GM23338 (cell line): Measurements from ENCODE around the gene MPEG1. TPM values are rescaled to one million over a fixed set of nuclear protein-coding genes. Genes with fewer than 3 reads are reported as not detected.

Experiments
- ATAC-seq: fragments of 200-7000 bp; cut with Tn5 transposase; 3 replicates; pipeline ENCODE4 v1.9.1; 2020
- DNase-seq: peaks from one replicate; pipeline ENCODE4 v3.0.0-alpha.2; 2015; ENCODE audit warnings: low spot score
- H2AFZ ChIP-seq: fragments of 200-600 bp; sonication (generic); 2 replicates; pipeline ENCODE4 v1.8.0; 2016; ENCODE audit warnings: antibody characterized with exemption, mild to moderate bottlenecking, moderate library complexity
- H3F3A ChIP-seq: fragments of 200-600 bp; sonication (generic); replicated peaks from 2 replicates; pipeline ENCODE4 v1.8.0; 2017; ENCODE audit warnings: antibody characterized with exemption, mixed run types, low read depth
- H3K27ac ChIP-seq: fragments of 200-600 bp; sonication (generic); 2 replicates; pipeline ENCODE4 v1.6.1; 2016; ENCODE audit warnings: low read depth
- H3K27me3 ChIP-seq: fragments of 200-600 bp; sonication (generic); 2 replicates; pipeline ENCODE4 v1.8.0; 2016; ENCODE audit warnings: mild to moderate bottlenecking, mixed run types, moderate library complexity; ENCODE audit not compliant: insufficient read depth
- H3K36me3 ChIP-seq: fragments of 200-600 bp; sonication (generic); 2 replicates; pipeline ENCODE4 v1.8.0; 2016; ENCODE audit warnings: mild to moderate bottlenecking; ENCODE audit not compliant: insufficient read depth
- H3K4me1 ChIP-seq: fragments of 200-600 bp; sonication (generic); 2 replicates; pipeline ENCODE4 v1.8.0; 2016; ENCODE audit warnings: mild to moderate bottlenecking, moderate library complexity; ENCODE audit not compliant: insufficient read depth
- H3K4me2 ChIP-seq: fragments of 200-600 bp; sonication (generic); 2 replicates; pipeline ENCODE4 v1.7.1; 2017; ENCODE audit warnings: mixed run types
- H3K4me3 ChIP-seq: fragments of 200-600 bp; sonication (generic); 2 replicates; pipeline ENCODE4 v1.6.1; 2016; ENCODE audit warnings: mixed run types
- H3K79me2 ChIP-seq: fragments of 200-600 bp; sonication (generic); replicated peaks from 2 replicates; pipeline ENCODE4 v1.8.0; 2017; ENCODE audit warnings: mild to moderate bottlenecking; ENCODE audit not compliant: insufficient read depth
- H3K9me2 ChIP-seq: fragments of 200-600 bp; sonication (generic); 2 replicates; pipeline ENCODE4 v1.8.0; 2017; ENCODE audit not compliant: insufficient read depth
- H4K20me1 ChIP-seq: fragments of 200-600 bp; sonication (generic); replicated peaks from 2 replicates; pipeline ENCODE4 v1.8.0; 2017; ENCODE audit warnings: mild to moderate bottlenecking; ENCODE audit not compliant: insufficient read depth
- H3K27ac Mint-ChIP-seq: 2 replicates; pipeline ENCODE4 v1.8.0; 2020; ENCODE audit warnings: inconsistent platforms, mild to moderate bottlenecking, moderate library complexity, mixed read lengths
- H3K27me3 Mint-ChIP-seq: 3 replicates; pipeline ENCODE4 v1.8.0; 2022; ENCODE audit warnings: low read depth, mild to moderate bottlenecking, moderate library complexity, mixed read lengths, inconsistent platforms; ENCODE audit not compliant: insufficient read depth, poor library complexity
- H3K36me3 Mint-ChIP-seq: 3 replicates; pipeline ENCODE4 v1.8.0; 2021; ENCODE audit warnings: low read depth, mild to moderate bottlenecking, inconsistent platforms, moderate library complexity, mixed read lengths
- H3K4me1 Mint-ChIP-seq: 3 replicates; pipeline ENCODE4 v1.8.0; 2020; ENCODE audit warnings: mild to moderate bottlenecking, inconsistent platforms, mixed read lengths
- H3K4me3 Mint-ChIP-seq: 3 replicates; pipeline ENCODE4 v1.8.0; 2021; ENCODE audit warnings: moderate library complexity, mild to moderate bottlenecking, inconsistent platforms, mixed read lengths
- H3K9me3 Mint-ChIP-seq: 3 replicates; pipeline ENCODE4 v1.8.0; 2020; ENCODE audit warnings: moderate library complexity, mild to moderate bottlenecking, inconsistent platforms, mixed read lengths
- CREB1 ChIP-seq: fragments of 250-450 bp; sonication (Bioruptor Pico); IDR thresholded peaks from 2 replicates; pipeline ENCODE4 v1.5.0; 2020; ENCODE audit warnings: low read depth, mild to moderate bottlenecking, moderate library complexity
- ETS1 ChIP-seq: IDR thresholded peaks from 2 replicates; pipeline ENCODE4 v1.6.1; 2016; ENCODE audit warnings: antibody characterized with exemption
- EZH2 ChIP-seq: fragments of 200-600 bp; sonication (generic); IDR thresholded peaks from one replicate; pipeline ENCODE4 v1.8.0; 2017; ENCODE audit warnings: antibody characterized with exemption, mild to moderate bottlenecking, low read depth; ENCODE audit not compliant: unreplicated experiment
- EZH2phosphoT487 ChIP-seq: fragments of 200-600 bp; sonication (generic); IDR thresholded peaks from one replicate; pipeline ENCODE4 v1.8.1; 2018; ENCODE audit warnings: antibody characterized with exemption; ENCODE audit not compliant: unreplicated experiment
- JUNB ChIP-seq: IDR thresholded peaks from one replicate; pipeline ENCODE4 v1.6.1; 2016; ENCODE audit warnings: antibody characterized with exemption; ENCODE audit not compliant: unreplicated experiment
- NANOG ChIP-seq: IDR thresholded peaks from 2 replicates; pipeline ENCODE4 v1.6.1; 2016; ENCODE audit warnings: antibody characterized with exemption, borderline replicate concordance
- POLR2AphosphoS5 ChIP-seq: IDR thresholded peaks from 2 replicates; pipeline ENCODE4 v1.6.1; 2016; ENCODE audit warnings: antibody characterized with exemption, low read depth
- STAT1 ChIP-seq: IDR thresholded peaks from one replicate; pipeline ENCODE4 v1.6.1; 2016; ENCODE audit warnings: antibody characterized with exemption; ENCODE audit not compliant: unreplicated experiment
- ZNF114 ChIP-seq: fragments of 250-450 bp; sonication (Bioruptor Pico); IDR thresholded peaks from 2 replicates; pipeline ENCODE4 v1.5.0; 2020; ENCODE audit warnings: mild to moderate bottlenecking, moderate library complexity
- ZNF331 ChIP-seq: fragments of 250-450 bp; sonication (Bioruptor Pico); IDR thresholded peaks from 2 replicates; pipeline ENCODE4 v1.5.0; 2020; ENCODE audit warnings: low read depth, mild to moderate bottlenecking, moderate library complexity
- polyA plus RNA-seq: library from polyadenylated mRNA; unstranded; fragments of >200 nt; fragmentation: Nextera tagmentation; extraction: Ambion mirVana; gene quantifications from 2 replicates; pipeline ENCODE4 v1.2.1, GENCODE V29; 2016
- total RNA-seq: library from RNA; depleted of rRNA; stranded (reverse); fragments of >200 nt; shearing (Covaris generic); gene quantifications from 2 replicates; pipeline ENCODE4 v1.2.3, GENCODE V29; 2014
- TF ChIP-seq, protein P1 (sequence below): IDR thresholded peaks from one replicate; pipeline ENCODE4 v1.6.1; 2018; ENCODE audit warnings: antibody characterized with exemption; ENCODE audit not compliant: unreplicated experiment
- TF ChIP-seq, protein P2 (sequence below), 2 experiments: fragments of 200-600 bp in 1 of 2; sonication (generic) in 1 of 2; conservative IDR thresholded peaks; 2 replicates each; pipeline versions ENCODE4 v1.5.1 to v1.6.1; 2016 to 2017; ENCODE audit warnings: antibody characterized with exemption in 2 of 2, low read depth in 2 of 2, mild to moderate bottlenecking in 2 of 2, moderate library complexity in 1 of 2
- TF ChIP-seq, protein P3 (sequence below): fragments of 250-450 bp; sonication (Bioruptor Pico); IDR thresholded peaks from 2 replicates; pipeline ENCODE4 v1.5.0; 2020; ENCODE audit warnings: mild to moderate bottlenecking, moderate library complexity

The MPEG1 gene
- total and polyA plus RNA-seq, 2 experiments from 2014 or later = not detected

GRCh38 chr11:59221441-59221840, 8.7 kb upstream of the MPEG1 start (continued):
- TF ChIP-seq CREB1 (CRISPR knock-in tag) (no peak), ZNF331 (CRISPR knock-in tag) (no peak), ZNF114 (no peak), NANOG (no peak), EZH2 (no peak), JUNB (no peak)
- TF ChIP-seq, protein P1, sequence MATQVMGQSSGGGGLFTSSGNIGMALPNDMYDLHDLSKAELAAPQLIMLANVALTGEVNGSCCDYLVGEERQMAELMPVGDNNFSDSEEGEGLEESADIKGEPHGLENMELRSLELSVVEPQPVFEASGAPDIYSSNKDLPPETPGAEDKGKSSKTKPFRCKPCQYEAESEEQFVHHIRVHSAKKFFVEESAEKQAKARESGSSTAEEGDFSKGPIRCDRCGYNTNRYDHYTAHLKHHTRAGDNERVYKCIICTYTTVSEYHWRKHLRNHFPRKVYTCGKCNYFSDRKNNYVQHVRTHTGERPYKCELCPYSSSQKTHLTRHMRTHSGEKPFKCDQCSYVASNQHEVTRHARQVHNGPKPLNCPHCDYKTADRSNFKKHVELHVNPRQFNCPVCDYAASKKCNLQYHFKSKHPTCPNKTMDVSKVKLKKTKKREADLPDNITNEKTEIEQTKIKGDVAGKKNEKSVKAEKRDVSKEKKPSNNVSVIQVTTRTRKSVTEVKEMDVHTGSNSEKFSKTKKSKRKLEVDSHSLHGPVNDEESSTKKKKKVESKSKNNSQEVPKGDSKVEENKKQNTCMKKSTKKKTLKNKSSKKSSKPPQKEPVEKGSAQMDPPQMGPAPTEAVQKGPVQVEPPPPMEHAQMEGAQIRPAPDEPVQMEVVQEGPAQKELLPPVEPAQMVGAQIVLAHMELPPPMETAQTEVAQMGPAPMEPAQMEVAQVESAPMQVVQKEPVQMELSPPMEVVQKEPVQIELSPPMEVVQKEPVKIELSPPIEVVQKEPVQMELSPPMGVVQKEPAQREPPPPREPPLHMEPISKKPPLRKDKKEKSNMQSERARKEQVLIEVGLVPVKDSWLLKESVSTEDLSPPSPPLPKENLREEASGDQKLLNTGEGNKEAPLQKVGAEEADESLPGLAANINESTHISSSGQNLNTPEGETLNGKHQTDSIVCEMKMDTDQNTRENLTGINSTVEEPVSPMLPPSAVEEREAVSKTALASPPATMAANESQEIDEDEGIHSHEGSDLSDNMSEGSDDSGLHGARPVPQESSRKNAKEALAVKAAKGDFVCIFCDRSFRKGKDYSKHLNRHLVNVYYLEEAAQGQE = no peak

DNA sequence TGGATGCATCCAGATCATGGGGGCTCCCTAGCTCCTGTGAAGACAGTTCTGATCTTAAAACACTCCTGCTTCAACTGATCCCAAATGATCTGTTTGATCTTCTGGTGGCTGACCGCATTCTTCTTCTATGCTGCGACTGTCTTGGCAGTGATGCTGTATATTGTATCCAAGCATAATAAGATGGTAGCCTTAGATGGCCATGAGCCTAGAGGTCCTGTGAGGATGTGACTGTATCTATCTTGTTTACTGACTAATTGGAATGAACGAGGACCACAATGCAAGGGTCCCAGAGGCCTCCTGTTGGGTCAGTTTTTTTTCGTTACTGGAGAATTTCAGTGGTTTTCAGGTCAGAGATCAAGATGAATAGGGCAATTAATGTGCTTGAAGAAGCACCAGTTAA, 7.1 kb upstream of the MPEG1 start:
- H3K9me2 ChIP-seq = peaks cover 10% of the 10 kb centered on the region; the same call in 1 of the 2 replicates
- peaks cover 5% of the 10 kb centered on the region for H3K27me3 Mint-ChIP-seq
- no peak overlapping the region for H3K27ac Mint-ChIP-seq
- H3K4me1 Mint-ChIP-seq = no peaks in the 10 kb centered on the region
- no peaks in the 10 kb centered on the region for H3K36me3 Mint-ChIP-seq
- no peak overlapping the region for H3K4me2 ChIP-seq
- H3K36me3 ChIP-seq = no peaks in the 10 kb centered on the region
- H3K27ac ChIP-seq = no peak overlapping the region
- no peaks in the 10 kb centered on the region for H3K79me2 ChIP-seq
- no peaks in the 10 kb centered on the region for H4K20me1 ChIP-seq
- no peaks in the 10 kb centered on the region for H3K27me3 ChIP-seq
- no peak for DNase-seq
- no peaks in the 10 kb centered on the region for H3K9me3 Mint-ChIP-seq
- no peak overlapping the region for H2AFZ ChIP-seq
- no peaks in the 10 kb centered on the region for H3F3A ChIP-seq
- no peak for ATAC-seq
- TF ChIP-seq POLR2AphosphoS5 (no peak), STAT1 (no peak), EZH2phosphoT487 (no peak), ZNF331 (CRISPR knock-in tag) (no peak), CREB1 (CRISPR knock-in tag) (no peak), EZH2 (no peak), NANOG (no peak), ETS1 (no peak), JUNB (no peak), ZNF114 (no peak)
- TF ChIP-seq, protein P2, sequence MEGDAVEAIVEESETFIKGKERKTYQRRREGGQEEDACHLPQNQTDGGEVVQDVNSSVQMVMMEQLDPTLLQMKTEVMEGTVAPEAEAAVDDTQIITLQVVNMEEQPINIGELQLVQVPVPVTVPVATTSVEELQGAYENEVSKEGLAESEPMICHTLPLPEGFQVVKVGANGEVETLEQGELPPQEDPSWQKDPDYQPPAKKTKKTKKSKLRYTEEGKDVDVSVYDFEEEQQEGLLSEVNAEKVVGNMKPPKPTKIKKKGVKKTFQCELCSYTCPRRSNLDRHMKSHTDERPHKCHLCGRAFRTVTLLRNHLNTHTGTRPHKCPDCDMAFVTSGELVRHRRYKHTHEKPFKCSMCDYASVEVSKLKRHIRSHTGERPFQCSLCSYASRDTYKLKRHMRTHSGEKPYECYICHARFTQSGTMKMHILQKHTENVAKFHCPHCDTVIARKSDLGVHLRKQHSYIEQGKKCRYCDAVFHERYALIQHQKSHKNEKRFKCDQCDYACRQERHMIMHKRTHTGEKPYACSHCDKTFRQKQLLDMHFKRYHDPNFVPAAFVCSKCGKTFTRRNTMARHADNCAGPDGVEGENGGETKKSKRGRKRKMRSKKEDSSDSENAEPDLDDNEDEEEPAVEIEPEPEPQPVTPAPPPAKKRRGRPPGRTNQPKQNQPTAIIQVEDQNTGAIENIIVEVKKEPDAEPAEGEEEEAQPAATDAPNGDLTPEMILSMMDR (conservative IDR thresholded peaks at IDR 0.05; ENCODE audit: low read depth in 2 of 2) = no peak
- TF ChIP-seq, protein P3, sequence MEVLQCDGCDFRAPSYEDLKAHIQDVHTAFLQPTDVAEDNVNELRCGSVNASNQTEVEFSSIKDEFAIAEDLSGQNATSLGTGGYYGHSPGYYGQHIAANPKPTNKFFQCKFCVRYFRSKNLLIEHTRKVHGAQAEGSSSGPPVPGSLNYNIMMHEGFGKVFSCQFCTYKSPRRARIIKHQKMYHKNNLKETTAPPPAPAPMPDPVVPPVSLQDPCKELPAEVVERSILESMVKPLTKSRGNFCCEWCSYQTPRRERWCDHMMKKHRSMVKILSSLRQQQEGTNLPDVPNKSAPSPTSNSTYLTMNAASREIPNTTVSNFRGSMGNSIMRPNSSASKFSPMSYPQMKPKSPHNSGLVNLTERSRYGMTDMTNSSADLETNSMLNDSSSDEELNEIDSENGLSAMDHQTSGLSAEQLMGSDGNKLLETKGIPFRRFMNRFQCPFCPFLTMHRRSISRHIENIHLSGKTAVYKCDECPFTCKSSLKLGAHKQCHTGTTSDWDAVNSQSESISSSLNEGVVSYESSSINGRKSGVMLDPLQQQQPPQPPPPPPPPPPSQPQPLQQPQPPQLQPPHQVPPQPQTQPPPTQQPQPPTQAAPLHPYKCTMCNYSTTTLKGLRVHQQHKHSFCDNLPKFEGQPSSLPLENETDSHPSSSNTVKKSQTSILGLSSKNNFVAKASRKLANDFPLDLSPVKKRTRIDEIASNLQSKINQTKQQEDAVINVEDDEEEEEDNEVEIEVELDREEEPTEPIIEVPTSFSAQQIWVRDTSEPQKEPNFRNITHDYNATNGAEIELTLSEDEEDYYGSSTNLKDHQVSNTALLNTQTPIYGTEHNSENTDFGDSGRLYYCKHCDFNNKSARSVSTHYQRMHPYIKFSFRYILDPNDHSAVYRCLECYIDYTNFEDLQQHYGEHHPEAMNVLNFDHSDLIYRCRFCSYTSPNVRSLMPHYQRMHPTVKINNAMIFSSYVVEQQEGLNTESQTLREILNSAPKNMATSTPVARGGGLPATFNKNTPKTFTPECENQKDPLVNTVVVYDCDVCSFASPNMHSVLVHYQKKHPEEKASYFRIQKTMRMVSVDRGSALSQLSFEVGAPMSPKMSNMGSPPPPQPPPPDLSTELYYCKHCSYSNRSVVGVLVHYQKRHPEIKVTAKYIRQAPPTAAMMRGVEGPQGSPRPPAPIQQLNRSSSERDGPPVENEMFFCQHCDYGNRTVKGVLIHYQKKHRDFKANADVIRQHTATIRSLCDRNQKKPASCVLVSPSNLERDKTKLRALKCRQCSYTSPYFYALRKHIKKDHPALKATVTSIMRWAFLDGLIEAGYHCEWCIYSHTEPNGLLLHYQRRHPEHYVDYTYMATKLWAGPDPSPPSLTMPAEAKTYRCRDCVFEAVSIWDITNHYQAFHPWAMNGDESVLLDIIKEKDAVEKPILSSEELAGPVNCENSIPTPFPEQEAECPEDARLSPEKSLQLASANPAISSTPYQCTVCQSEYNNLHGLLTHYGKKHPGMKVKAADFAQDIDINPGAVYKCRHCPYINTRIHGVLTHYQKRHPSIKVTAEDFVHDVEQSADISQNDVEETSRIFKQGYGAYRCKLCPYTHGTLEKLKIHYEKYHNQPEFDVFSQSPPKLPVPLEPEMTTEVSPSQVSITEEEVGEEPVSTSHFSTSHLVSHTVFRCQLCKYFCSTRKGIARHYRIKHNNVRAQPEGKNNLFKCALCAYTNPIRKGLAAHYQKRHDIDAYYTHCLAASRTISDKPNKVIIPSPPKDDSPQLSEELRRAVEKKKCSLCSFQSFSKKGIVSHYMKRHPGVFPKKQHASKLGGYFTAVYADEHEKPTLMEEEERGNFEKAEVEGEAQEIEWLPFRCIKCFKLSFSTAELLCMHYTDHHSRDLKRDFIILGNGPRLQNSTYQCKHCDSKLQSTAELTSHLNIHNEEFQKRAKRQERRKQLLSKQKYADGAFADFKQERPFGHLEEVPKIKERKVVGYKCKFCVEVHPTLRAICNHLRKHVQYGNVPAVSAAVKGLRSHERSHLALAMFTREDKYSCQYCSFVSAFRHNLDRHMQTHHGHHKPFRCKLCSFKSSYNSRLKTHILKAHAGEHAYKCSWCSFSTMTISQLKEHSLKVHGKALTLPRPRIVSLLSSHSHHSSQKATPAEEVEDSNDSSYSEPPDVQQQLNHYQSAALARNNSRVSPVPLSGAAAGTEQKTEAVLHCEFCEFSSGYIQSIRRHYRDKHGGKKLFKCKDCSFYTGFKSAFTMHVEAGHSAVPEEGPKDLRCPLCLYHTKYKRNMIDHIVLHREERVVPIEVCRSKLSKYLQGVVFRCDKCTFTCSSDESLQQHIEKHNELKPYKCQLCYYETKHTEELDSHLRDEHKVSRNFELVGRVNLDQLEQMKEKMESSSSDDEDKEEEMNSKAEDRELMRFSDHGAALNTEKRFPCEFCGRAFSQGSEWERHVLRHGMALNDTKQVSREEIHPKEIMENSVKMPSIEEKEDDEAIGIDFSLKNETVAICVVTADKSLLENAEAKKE (CRISPR knock-in tag) = no peak
- H3K4me1 ChIP-seq = no peaks in the 10 kb centered on the region
- no peak overlapping the region for H3K4me3 Mint-ChIP-seq
- H3K4me3 ChIP-seq = no peak overlapping the region
